Calu3 (cell line): Measurements from ENCODE around the gene MAP2K7. TPM values are rescaled to one million over a fixed set of nuclear protein-coding genes. Genes with fewer than 3 reads are reported as not detected.

Experiments
- BruUV-seq: library from RNA; stranded (reverse); fragments of 400-500 nt; replicated peaks from 2 replicates; lab custom pipeline; 2021; lab: Mats Ljungman, UMichigan
- CTCF ChIA-PET: fragments of 300-600 bp; sonication (Branson Sonifier 250); formaldehyde crosslinking; loops from one replicate; lab custom pipeline; 2022; ENCODE audit warnings: antibody characterized with exemption; lab: Charles Lee
- DNase-seq: peaks from one replicate; pipeline ENCODE4 v3.0.0; 2022
- H3K27ac Mint-ChIP-seq: one replicate; pipeline ENCODE4 v1.8.0; 2022; ENCODE audit warnings: mixed read lengths; ENCODE audit not compliant: unreplicated experiment
- H3K27me3 Mint-ChIP-seq: one replicate; pipeline ENCODE4 v1.8.0; 2022; ENCODE audit warnings: mixed read lengths; ENCODE audit not compliant: unreplicated experiment
- H3K36me3 Mint-ChIP-seq: one replicate; pipeline ENCODE4 v1.8.0; 2022; ENCODE audit warnings: mild to moderate bottlenecking, moderate library complexity, mixed read lengths; ENCODE audit not compliant: insufficient read depth, unreplicated experiment
- H3K4me1 Mint-ChIP-seq: one replicate; pipeline ENCODE4 v1.8.0; 2022; ENCODE audit warnings: mild to moderate bottlenecking, low read depth, mixed read lengths; ENCODE audit not compliant: unreplicated experiment
- H3K4me3 Mint-ChIP-seq: one replicate; pipeline ENCODE4 v1.8.0; 2022; ENCODE audit warnings: mild to moderate bottlenecking, low read depth, moderate library complexity, mixed read lengths; ENCODE audit not compliant: unreplicated experiment
- H3K9me3 Mint-ChIP-seq: one replicate; pipeline ENCODE4 v1.8.0; 2022; ENCODE audit warnings: low read depth, mixed read lengths; ENCODE audit not compliant: unreplicated experiment
- CTCF ChIP-seq: fragments of 200-600 bp; IDR thresholded peaks from one replicate; pipeline ENCODE4 v1.8.0; 2022; ENCODE audit warnings: antibody characterized with exemption; ENCODE audit not compliant: unreplicated experiment
- intact Hi-C: fragments of 100-400 bp; cut with micrococcal nuclease; formaldehyde crosslinking; loops from one replicate; pipeline ENCODE4 v1.10.0; 2022; ENCODE audit not compliant: unreplicated experiment
- total RNA-seq: library from RNA; stranded (reverse); gene quantifications from 2 replicates; pipeline ENCODE4 v1.2.3, GENCODE V29; 2022

The MAP2K7 gene
- total RNA-seq, 1 experiment from 2014 or later, result 28.0 TPM

GRCh38 chr19:7871437-7872305 is 32.0 kb upstream of the MAP2K7 start:
- Mint-ChIP-seq H3K27me3 (no peaks in the 10 kb centered on the region), H3K9me3 (no peaks in the 10 kb centered on the region), H3K36me3 (peaks cover 50% of the 10 kb centered on the region), H3K4me3 (peak overlapping the region; percentile 36), H3K4me1 (peaks cover 10% of the 10 kb centered on the region), H3K27ac (peak overlapping the region; percentile 55)
- CTCF ChIA-PET, result no interaction called here
- TF ChIP-seq CTCF, result no peak
- BruUV-seq, result no TSS peak
- intact Hi-C loops, result no loop called here
- DNase-seq, result peak; percentile 68

DNA sequence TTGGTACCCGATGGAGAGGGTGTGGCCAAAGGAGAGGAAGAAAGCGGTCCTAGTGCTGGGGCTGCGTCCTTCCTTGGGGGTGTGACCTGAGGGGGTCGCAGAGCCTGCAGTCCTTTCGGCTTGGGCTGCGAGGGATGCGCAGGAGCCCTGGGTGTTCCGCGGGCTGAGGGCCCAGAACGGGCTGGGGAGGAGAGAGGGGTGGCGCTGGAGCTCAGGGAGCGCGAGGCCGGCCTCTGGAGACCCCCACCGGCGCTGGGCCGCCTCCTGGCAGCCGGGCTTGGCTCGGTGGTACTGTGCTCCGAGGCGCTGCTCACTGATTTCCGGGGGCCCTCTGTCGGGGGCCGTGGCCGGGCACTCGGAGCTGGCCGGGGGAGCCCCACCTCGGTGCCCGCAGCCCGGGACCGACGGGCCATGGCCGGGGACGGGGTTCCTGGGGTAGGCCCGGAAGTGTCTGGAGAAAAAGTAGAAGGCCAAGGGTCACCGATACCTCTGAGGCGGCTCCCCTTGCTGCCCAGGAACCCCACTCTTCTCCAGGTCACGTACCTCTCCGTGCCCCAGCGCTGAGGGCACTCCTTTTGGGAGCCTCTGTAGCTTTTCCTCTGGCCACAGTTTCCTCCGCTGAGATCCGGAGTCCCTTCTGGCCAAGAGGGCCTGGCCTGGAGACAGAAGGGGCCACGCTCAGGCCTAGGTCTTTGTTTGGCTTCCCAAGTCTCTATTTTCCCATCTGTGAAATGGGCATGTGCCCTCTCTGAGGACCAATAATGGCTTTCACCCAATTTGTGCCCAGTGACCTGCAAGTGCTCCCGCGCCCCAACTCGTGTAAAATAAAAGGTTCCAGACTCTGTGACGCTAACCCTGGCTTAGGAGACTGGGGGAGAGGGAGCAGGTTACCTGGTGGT is 31.1 kb upstream of the MAP2K7 start:
- Mint-ChIP-seq H3K27ac (no peak overlapping the region), H3K9me3 (no peaks in the 10 kb centered on the region), H3K4me3 (no peak overlapping the region), H3K27me3 (no peaks in the 10 kb centered on the region), H3K4me1 (peaks cover 10% of the 10 kb centered on the region), H3K36me3 (peaks cover 45% of the 10 kb centered on the region)
- BruUV-seq, result no TSS peak
- DNase-seq, result no peak
- TF ChIP-seq CTCF, result no peak
- intact Hi-C loops, result no loop called here
- CTCF ChIA-PET, result no interaction called here

DNA sequence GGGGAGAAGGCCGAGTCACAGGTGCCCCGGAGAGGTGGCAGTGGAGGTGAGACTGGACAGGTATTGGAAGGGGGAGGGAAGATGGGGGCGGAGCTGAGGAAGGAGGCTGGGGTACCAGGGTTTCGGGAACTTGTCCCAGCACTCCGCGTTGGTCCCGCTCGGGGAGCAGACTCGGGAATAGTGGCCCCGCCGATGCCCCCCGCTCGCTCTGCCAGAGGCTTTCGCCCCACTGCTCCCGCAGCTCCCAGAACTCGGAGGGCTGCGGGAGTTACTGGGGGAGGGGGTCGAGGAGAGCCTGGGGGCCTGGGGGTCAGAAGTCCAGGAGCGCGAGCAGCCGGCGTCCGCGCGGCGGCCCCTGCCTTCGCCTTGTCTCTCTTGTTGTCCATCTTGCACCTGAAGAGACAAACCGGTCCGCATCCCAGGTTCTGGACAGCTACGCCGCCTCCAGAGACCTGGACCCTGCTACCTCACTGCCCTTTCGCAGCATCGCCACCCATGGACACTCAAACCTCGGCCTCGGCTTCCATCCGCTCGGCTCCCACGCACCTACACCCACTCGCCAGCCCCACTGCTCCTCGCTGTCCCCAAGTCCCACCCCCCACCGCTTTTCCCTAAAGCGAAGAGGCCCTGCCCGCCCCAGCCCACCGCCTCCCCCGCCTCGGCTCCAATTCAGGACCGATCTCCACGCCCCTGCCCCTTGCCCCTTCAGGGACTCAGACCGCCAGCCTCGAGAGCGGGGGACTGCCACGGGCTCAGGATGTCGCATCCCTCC is 30.2 kb upstream of the MAP2K7 start:
- Mint-ChIP-seq H3K27me3 (no peaks in the 10 kb centered on the region), H3K9me3 (no peaks in the 10 kb centered on the region), H3K27ac (no peak overlapping the region), H3K36me3 (peaks cover 44% of the 10 kb centered on the region), H3K4me3 (peak overlapping the region; percentile 63), H3K4me1 (peaks cover 10% of the 10 kb centered on the region)
- intact Hi-C loops, result no loop called here
- no peak for TF ChIP-seq CTCF
- DNase-seq, result no peak
- CTCF ChIA-PET, result no interaction called here
- BruUV-seq, result no TSS peak
